Karpas-422 (cell line): ENCODE results near the gene APH1B. TPM values are rescaled to one million over a fixed set of nuclear protein-coding genes. Genes with fewer than 3 reads are reported as not detected.

ENCODE experiments used
- DNase-seq: peaks from one replicate; pipeline ENCODE4 v3.0.0-alpha.2; 2015
- H2AFZ ChIP-seq: fragments of 200-600 bp; sonication (generic); 2 replicates; pipeline ENCODE4 v1.6.1; 2014; ENCODE audit warnings: antibody characterized with exemption, low read length, mixed read lengths
- H3K27ac ChIP-seq: fragments of 200-600 bp; sonication (generic); 2 replicates; pipeline ENCODE4 v1.5.1; 2014; ENCODE audit warnings: mild to moderate bottlenecking, low read length, moderate library complexity
- H3K27me3 ChIP-seq: fragments of 200-600 bp; sonication (generic); 2 replicates; pipeline ENCODE4 v1.6.1; 2014; ENCODE audit warnings: low read length, mixed read lengths
- H3K36me3 ChIP-seq: fragments of 200-600 bp; sonication (generic); 2 replicates; pipeline ENCODE4 v1.6.1; 2014; ENCODE audit warnings: low read length, mixed read lengths; ENCODE audit not compliant: insufficient read depth
- H3K4me1 ChIP-seq: fragments of 200-600 bp; sonication (generic); 2 replicates; pipeline ENCODE4 v1.6.1; 2014; ENCODE audit warnings: mild to moderate bottlenecking, low read length, mixed read lengths
- H3K4me2 ChIP-seq: fragments of 200-600 bp; sonication (generic); 2 replicates; pipeline ENCODE4 v1.6.1; 2014; ENCODE audit warnings: low read length, low read depth, mild to moderate bottlenecking; ENCODE audit not compliant: poor library complexity, severe bottlenecking
- H3K4me3 ChIP-seq: fragments of 200-600 bp; sonication (generic); 2 replicates; pipeline ENCODE4 v1.5.1; 2014; ENCODE audit warnings: mild to moderate bottlenecking, antibody characterized with exemption, low read length, mixed read lengths
- H3K79me2 ChIP-seq: fragments of 200-600 bp; sonication (generic); 2 replicates; pipeline ENCODE4 v1.6.1; 2014; ENCODE audit warnings: mild to moderate bottlenecking, low read length, mixed read lengths
- H3K9ac ChIP-seq: fragments of 200-600 bp; sonication (generic); 2 replicates; pipeline ENCODE4 v1.6.0; 2014; ENCODE audit warnings: low read length
- H3K9me2 ChIP-seq: fragments of 200-600 bp; sonication (generic), shearing (Covaris generic); replicated peaks from 2 replicates; pipeline ENCODE4 v1.6.0; 2014; ENCODE audit warnings: mild to moderate bottlenecking, low read length, moderate library complexity; ENCODE audit not compliant: insufficient read depth
- H3K9me3 ChIP-seq: fragments of 300-700, 200-600 bp; sonication (generic); 2 replicates; pipeline ENCODE4 v1.6.1; 2014; ENCODE audit warnings: low read length, mixed read lengths
- H4K20me1 ChIP-seq: fragments of 200-600 bp; sonication (generic); 2 replicates; pipeline ENCODE4 v1.6.1; 2014; ENCODE audit warnings: mild to moderate bottlenecking, antibody characterized with exemption, low read length, low read depth; ENCODE audit not compliant: insufficient read depth
- total RNA-seq: library from RNA; depleted of rRNA; stranded (reverse); fragments of >200 nt; shearing (Covaris generic); gene quantifications from 2 replicates; pipeline ENCODE4 v1.2.3, GENCODE V29; 2014; ENCODE audit warnings: low replicate concordance

The APH1B gene
- total RNA-seq, 1 experiment from 2014 or later = 34.8 TPM

DNA sequence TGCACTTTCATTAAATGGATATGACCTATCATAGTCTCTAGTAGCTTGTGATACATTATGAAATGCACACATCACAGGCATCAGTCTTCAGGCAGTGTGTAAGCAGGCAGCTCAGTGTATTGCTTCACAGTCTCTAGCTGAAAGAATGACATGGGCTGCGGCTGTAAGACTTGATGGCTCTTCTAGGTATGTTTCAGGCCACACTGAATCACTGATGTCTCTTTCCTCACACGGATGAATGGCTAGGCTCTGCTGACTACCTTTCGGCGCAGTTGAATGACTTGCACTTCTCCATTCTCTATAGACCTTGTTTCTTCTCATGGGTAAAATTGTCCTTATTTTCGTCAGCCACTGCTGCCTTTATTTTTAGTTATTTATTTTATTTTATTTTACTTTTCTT, 15.4 kb downstream of the APH1B start:
- Histone ChIP-seq H3K4me3 (no peak overlapping the region), H4K20me1 (no peaks in the 10 kb centered on the region), H3K79me2 (0 out of 2 replicates have a peak, but pooled peaks cover 8% of the 10 kb centered on the region), H2AFZ (no peak overlapping the region), H3K36me3 (peaks cover 13% of the 10 kb centered on the region; the same call in 1 of the 2 replicates), H3K27ac (no peak overlapping the region), H3K4me1 (peaks cover 6% of the 10 kb centered on the region), H3K4me2 (no peak overlapping the region), H3K27me3 (no peaks in the 10 kb centered on the region), H3K9me3 (no peaks in the 10 kb centered on the region), H3K9ac (no peak overlapping the region), H3K9me2 (no peaks in the 10 kb centered on the region)
- DNase-seq = no peak

DNA sequence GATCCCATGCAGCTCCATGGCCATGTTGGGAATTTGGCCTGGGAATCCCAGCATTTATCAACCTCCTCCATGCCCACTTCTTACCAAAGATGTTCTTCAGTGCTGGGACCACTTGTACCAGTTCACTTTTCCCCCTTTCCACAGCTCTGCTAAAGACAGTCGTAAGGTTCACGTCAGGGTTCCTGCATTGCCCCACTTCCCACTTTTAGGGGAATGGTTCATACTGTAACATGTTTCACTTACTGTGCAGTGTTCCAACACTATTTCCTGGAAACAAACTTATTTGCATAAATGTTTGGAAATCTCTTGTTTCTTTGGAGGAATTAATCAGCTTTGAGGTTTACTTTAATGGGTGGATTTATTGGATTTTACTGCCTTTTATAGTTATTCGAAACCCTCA, 17.0 kb downstream of the APH1B start:
- Histone ChIP-seq H3K4me2 (no peak overlapping the region), H3K9me2 (no peaks in the 10 kb centered on the region), H2AFZ (no peak overlapping the region), H4K20me1 (no peaks in the 10 kb centered on the region), H3K9ac (no peak overlapping the region), H3K4me3 (no peak overlapping the region), H3K9me3 (no peaks in the 10 kb centered on the region), H3K27me3 (no peaks in the 10 kb centered on the region), H3K4me1 (no peaks in the 10 kb centered on the region), H3K36me3 (peaks cover 10% of the 10 kb centered on the region; the same call in 1 of the 2 replicates), H3K79me2 (0 out of 2 replicates have a peak, but pooled peaks cover 8% of the 10 kb centered on the region), H3K27ac (no peak overlapping the region)
- no peak for DNase-seq

DNA sequence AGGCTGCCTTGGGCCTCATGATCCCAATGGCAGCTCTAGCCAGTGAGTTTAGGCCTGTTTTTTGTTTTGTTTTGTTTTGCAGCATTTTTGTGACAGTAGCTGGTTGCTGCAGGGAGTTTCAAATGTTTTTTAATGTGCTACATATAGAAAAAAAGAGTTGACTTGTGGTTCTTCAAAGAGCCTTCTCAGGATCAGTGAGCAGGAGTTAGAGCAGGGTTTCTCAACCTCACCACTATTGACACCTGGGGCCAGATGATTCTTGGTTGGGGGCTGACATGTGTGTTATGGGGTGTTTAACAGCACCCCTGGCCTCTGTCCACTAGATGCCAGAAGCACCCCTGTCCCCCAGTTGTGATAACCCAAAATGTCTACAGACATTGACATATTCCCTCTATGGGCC, 17.9 kb downstream of the APH1B start:
- H3K9ac ChIP-seq = no peak overlapping the region
- no peak overlapping the region for H3K4me3 ChIP-seq

DNA sequence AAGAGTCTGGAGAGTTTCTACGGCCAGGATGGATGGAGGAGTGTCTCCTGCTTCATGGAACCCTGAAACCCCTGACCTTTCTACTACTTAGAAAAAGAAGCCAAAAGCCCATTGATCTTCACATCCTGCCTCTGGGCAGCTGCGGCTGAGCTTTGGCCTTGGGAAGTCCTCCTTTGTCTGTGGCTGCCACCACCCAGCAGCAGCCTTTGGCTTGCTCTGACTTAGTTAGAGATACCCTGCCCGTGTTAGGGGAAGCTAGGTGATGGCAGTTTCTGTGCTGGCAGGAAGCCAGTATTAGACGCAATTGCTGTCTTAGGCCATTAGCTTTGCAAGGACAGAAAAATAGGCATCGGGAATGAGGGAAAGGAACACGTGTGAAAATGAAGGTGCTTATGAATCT, 18.8 kb downstream of the APH1B start:
- DNase-seq = no peak
- H3K36me3 ChIP-seq = peaks cover 10% of the 10 kb centered on the region; the same call in 1 of the 2 replicates

More for the DNA sequence above, 17.9 kb downstream of the APH1B start:
- Histone ChIP-seq H3K4me1 (no peaks in the 10 kb centered on the region), H3K36me3 (peaks cover 10% of the 10 kb centered on the region; the same call in 1 of the 2 replicates), H3K9me2 (no peaks in the 10 kb centered on the region), H4K20me1 (no peaks in the 10 kb centered on the region), H3K79me2 (0 out of 2 replicates have a peak, but pooled peaks cover 8% of the 10 kb centered on the region), H3K9me3 (no peaks in the 10 kb centered on the region), H3K27ac (no peak overlapping the region), H3K4me2 (no peak overlapping the region), H3K27me3 (no peaks in the 10 kb centered on the region), H2AFZ (no peak overlapping the region)
- DNase-seq = no peak

DNA sequence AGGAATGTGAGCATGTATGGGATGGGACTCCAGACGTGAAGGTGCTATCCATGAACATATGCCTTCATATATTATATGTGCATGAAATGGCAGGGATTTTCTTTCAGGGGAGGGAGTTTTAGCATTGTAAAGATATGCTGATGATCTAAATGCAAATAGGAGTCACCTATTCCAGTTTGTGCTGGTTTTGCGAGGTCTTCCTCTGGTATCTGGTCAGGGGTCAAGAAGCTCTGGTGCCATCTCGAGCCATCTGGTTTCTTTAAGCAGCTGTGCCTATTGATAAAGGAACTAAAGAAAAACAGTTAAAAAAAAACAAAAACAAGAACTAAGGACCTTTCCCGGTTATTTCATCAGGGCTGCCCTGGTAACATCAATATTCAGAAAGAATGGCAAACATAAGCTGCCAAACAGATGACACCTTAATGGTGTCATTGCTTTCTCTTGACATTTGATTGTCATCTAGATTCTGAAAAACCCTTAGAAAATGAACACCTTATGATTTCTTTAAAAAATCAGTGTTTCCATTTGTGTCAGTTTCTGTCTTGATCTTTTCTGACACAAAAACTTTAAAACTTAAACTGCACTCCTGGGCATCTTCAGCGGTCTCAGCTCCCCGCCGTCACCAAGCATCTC, 22.7 kb downstream of the APH1B start:
- no peak for DNase-seq
- no peak overlapping the region for H3K9ac ChIP-seq
- H3K27me3 ChIP-seq = no peaks in the 10 kb centered on the region
- H3K4me2 ChIP-seq = no peak overlapping the region
- 0 out of 2 replicates have a peak, but pooled peaks cover 2% of the 10 kb centered on the region for H3K79me2 ChIP-seq
- peaks cover 7% of the 10 kb centered on the region; the same call in 1 of the 2 replicates for H3K36me3 ChIP-seq
- H3K9me3 ChIP-seq = no peaks in the 10 kb centered on the region
- H4K20me1 ChIP-seq = no peaks in the 10 kb centered on the region
- H3K4me3 ChIP-seq = no peak overlapping the region
- H3K4me1 ChIP-seq = no peaks in the 10 kb centered on the region
- no peak overlapping the region for H2AFZ ChIP-seq
- H3K9me2 ChIP-seq = no peaks in the 10 kb centered on the region
- H3K27ac ChIP-seq = no peak overlapping the region

More for the DNA sequence above, 18.8 kb downstream of the APH1B start:
- H3K4me2 ChIP-seq = no peak overlapping the region
- H3K27ac ChIP-seq = no peak overlapping the region
- 0 out of 2 replicates have a peak, but pooled peaks cover 8% of the 10 kb centered on the region for H3K79me2 ChIP-seq
- H2AFZ ChIP-seq = no peak overlapping the region
- no peak overlapping the region for H3K9ac ChIP-seq
- no peaks in the 10 kb centered on the region for H3K4me1 ChIP-seq
- H4K20me1 ChIP-seq = no peaks in the 10 kb centered on the region
- no peak overlapping the region for H3K4me3 ChIP-seq
- H3K27me3 ChIP-seq = no peaks in the 10 kb centered on the region
- no peaks in the 10 kb centered on the region for H3K9me3 ChIP-seq
- H3K9me2 ChIP-seq = no peaks in the 10 kb centered on the region

DNA sequence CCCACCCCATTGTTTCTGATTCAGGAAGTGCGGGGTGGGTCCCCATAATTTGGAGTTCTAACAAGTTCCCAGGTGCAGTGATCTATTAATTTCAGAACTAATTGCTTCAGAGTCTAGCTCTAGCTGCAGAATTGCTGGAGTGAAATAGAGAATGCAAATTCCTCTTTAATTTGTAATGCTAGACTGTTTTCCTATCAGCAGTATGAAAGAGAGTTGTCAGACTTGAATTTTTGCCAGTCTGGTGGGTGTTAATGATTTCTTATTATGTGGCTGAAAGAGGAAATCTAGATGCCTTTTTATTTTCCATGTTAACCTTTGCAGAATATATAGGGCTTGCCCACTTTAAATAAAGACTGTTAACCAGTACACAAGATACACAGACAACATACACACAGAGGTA, 23.7 kb downstream of the APH1B start:
- Histone ChIP-seq H2AFZ (no peak overlapping the region), H3K9me3 (no peaks in the 10 kb centered on the region), H3K9me2 (no peaks in the 10 kb centered on the region), H4K20me1 (no peaks in the 10 kb centered on the region), H3K4me3 (no peak overlapping the region), H3K4me1 (no peaks in the 10 kb centered on the region), H3K27ac (no peak overlapping the region), H3K79me2 (0 out of 2 replicates have a peak, but pooled peaks cover 2% of the 10 kb centered on the region), H3K9ac (no peak overlapping the region), H3K36me3 (peaks cover 16% of the 10 kb centered on the region; the same call in 1 of the 2 replicates), H3K27me3 (no peaks in the 10 kb centered on the region), H3K4me2 (no peak overlapping the region)
- no peak for DNase-seq

DNA sequence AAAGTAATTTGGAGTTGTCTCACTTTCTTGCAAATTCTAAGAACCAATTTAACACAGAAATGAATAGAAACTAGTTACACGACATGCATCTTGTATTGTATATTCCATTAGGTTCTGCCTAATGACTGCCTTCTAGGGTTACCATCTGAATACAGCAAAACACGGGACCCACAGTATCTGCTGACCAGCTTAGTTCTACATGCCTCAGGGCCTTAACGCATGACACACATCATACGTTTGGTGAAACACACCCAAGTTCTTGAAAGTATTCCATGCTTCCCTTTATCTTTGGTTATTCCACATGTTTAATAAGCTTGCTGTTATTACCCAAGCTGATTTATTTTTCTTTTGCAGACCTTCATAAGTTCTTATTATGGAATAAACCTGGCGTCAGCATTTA, 27.9 kb downstream of the APH1B start:
- H3K4me1 ChIP-seq = no peaks in the 10 kb centered on the region
- H3K9ac ChIP-seq = no peak overlapping the region
- no peaks in the 10 kb centered on the region for H3K9me2 ChIP-seq
- H3K27me3 ChIP-seq = no peaks in the 10 kb centered on the region
- no peak overlapping the region for H3K4me2 ChIP-seq
- peaks cover 21% of the 10 kb centered on the region; the same call in 1 of the 2 replicates for H3K36me3 ChIP-seq
- H4K20me1 ChIP-seq = no peaks in the 10 kb centered on the region
- no peak overlapping the region for H3K27ac ChIP-seq
- no peak overlapping the region for H3K4me3 ChIP-seq
- H3K79me2 ChIP-seq = no peaks in the 10 kb centered on the region
- H2AFZ ChIP-seq = no peak overlapping the region
- H3K9me3 ChIP-seq = no peaks in the 10 kb centered on the region
- DNase-seq = no peak

DNA sequence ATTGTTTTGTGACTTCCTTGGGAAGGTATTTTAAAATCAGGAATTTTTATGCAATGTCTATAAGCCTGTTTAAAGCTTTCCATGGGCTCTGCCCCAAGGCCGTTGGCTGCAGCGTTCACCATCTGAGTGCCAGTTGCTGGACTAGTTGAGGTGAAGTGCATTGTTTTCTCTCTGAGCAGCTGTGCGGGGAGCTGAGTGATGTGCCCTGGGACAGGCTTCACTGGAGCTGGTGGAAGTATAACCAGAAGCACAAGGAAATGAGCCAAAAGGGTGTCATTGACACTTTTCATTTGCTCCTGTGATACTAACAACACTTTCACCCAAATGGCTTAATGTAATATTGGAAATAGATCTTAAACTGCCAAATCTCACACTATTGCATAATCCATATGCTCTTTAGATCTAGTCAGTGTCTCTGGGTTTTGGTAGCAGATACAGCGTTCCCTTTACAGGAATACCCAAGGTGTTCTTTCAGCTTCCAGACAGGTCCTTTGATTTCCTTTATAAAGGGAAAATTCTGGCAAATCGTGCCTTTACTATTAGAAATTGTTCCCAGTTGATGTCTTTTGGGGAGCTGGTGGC, 29.2 kb downstream of the APH1B start:
- no peak overlapping the region for H3K4me2 ChIP-seq
- no peak overlapping the region for H2AFZ ChIP-seq
- H3K9ac ChIP-seq = no peak overlapping the region
- H3K4me3 ChIP-seq = no peak overlapping the region
- DNase-seq = no peak
- H3K36me3 ChIP-seq = peaks cover 21% of the 10 kb centered on the region; the same call in 1 of the 2 replicates
- no peaks in the 10 kb centered on the region for H4K20me1 ChIP-seq
- no peaks in the 10 kb centered on the region for H3K9me2 ChIP-seq
- H3K27ac ChIP-seq = no peak overlapping the region
- H3K27me3 ChIP-seq = no peaks in the 10 kb centered on the region
- H3K79me2 ChIP-seq = no peaks in the 10 kb centered on the region
- H3K9me3 ChIP-seq = no peaks in the 10 kb centered on the region
- H3K4me1 ChIP-seq = no peaks in the 10 kb centered on the region
